PC-9 (cell line): ENCODE results near the gene ELOVL7. TPM values are rescaled to one million over a fixed set of nuclear protein-coding genes. Genes with fewer than 3 reads are reported as not detected.

ENCODE experiments used
- BruUV-seq: library from RNA; stranded (reverse); fragments of 400-500 nt; replicated peaks from 2 replicates; lab custom pipeline; 2021; lab: Mats Ljungman, UMichigan
- CTCF ChIA-PET: fragments of 300-600 bp; sonication (Branson Sonifier 250); formaldehyde crosslinking; loops from one replicate; lab custom pipeline; 2022; ENCODE audit warnings: antibody characterized with exemption; lab: Charles Lee
- POLR2A ChIA-PET: fragments of 300-600 bp; sonication (Branson Sonifier 250); formaldehyde crosslinking; loops from one replicate; lab custom pipeline; 2022; ENCODE audit warnings: antibody characterized with exemption; ENCODE audit not compliant: unreplicated experiment; lab: Charles Lee
- DNase-seq, 2 experiments: peaks; one replicate each; pipeline versions ENCODE4 v3.0.0 to v3.0.0-alpha.2; 2015 to 2022; ENCODE audit warnings: mixed read lengths in 1 of 2
- H2AFZ ChIP-seq: fragments of 200-600 bp; sonication (generic); 2 replicates; pipeline ENCODE4 v1.8.1; 2017; ENCODE audit warnings: antibody characterized with exemption
- H3F3A ChIP-seq: fragments of 200-600 bp; sonication (generic); 2 replicates; pipeline ENCODE4 v1.8.1; 2017; ENCODE audit warnings: antibody characterized with exemption, mild to moderate bottlenecking, low read depth; ENCODE audit not compliant: insufficient read depth
- H3K27ac ChIP-seq: fragments of 200-600 bp; sonication (generic); 2 replicates; pipeline ENCODE4 v1.6.1; 2016; ENCODE audit warnings: mixed run types
- H3K27me3 ChIP-seq: fragments of 200-600 bp; sonication (generic); 2 replicates; pipeline ENCODE4 v1.6.1; 2016; ENCODE audit warnings: low read depth, mixed run types; ENCODE audit not compliant: insufficient read depth
- H3K36me3 ChIP-seq: fragments of 200-600 bp; sonication (generic); 2 replicates; pipeline ENCODE4 v1.6.1; 2016; ENCODE audit warnings: low read depth, mixed run types
- H3K4me1 ChIP-seq: fragments of 200-600 bp; sonication (generic); replicated peaks from 2 replicates; pipeline ENCODE4 v1.6.1; 2016; ENCODE audit warnings: mixed run types; ENCODE audit not compliant: insufficient read depth
- H3K4me2 ChIP-seq: fragments of 200-600 bp; sonication (generic); 2 replicates; pipeline ENCODE4 v1.6.1; 2017; ENCODE audit warnings: mixed run types
- H3K4me3 ChIP-seq: fragments of 200-600 bp; sonication (generic); 2 replicates; pipeline ENCODE4 v1.6.1; 2016; ENCODE audit warnings: mixed run types
- H3K79me2 ChIP-seq: fragments of 200-600 bp; sonication (generic); 2 replicates; pipeline ENCODE4 v1.6.1; 2017; ENCODE audit warnings: low read depth, mixed run types
- H3K9me2 ChIP-seq: fragments of 200-600 bp; sonication (generic); 2 replicates; pipeline ENCODE4 v1.8.1; 2017; ENCODE audit warnings: mild to moderate bottlenecking; ENCODE audit not compliant: insufficient read depth
- H3K9me3 ChIP-seq: fragments of 200-600 bp; sonication (generic); 2 replicates; pipeline ENCODE4 v1.8.1; 2016; ENCODE audit warnings: low read depth; ENCODE audit not compliant: insufficient read depth
- H4K20me1 ChIP-seq: fragments of 200-600 bp; sonication (generic); 2 replicates; pipeline ENCODE4 v1.8.1; 2017; ENCODE audit not compliant: insufficient read depth
- CTCF ChIP-seq: fragments of 200-600 bp; sonication (generic); conservative IDR thresholded peaks from 2 replicates; pipeline ENCODE4 v1.6.1; 2017; ENCODE audit warnings: mixed run types, antibody characterized with exemption, mild to moderate bottlenecking, moderate library complexity
- EZH2 ChIP-seq: fragments of 200-600 bp; sonication (generic); IDR thresholded peaks from 2 replicates; pipeline ENCODE4 v1.8.0; 2017; ENCODE audit warnings: antibody characterized with exemption, low read depth
- intact Hi-C: fragments of 100-400 bp; cut with micrococcal nuclease; formaldehyde crosslinking; loops from one replicate; pipeline ENCODE4 v1.10.0; 2022; ENCODE audit not compliant: unreplicated experiment
- total RNA-seq: library from RNA; stranded (reverse); gene quantifications from 2 replicates; pipeline ENCODE4 v1.2.3, GENCODE V29; 2021

ELOVL7 gene
- total RNA-seq, 1 experiment from 2014 or later, result 24.3 TPM

- H3K4me1 ChIP-seq, result 0 out of 2 replicates have a peak, but pooled peaks cover 6% of the 10 kb centered on the region
Observed at GRCh38 chr5:60852317-60852716, 8.2 kb upstream of the ELOVL7 start.

GRCh38 chr5:60851626-60852025, 7.6 kb upstream of the ELOVL7 start:
- H2AFZ ChIP-seq, result no peak overlapping the region
- H3K4me3 ChIP-seq, result no peak overlapping the region
- no peaks in the 10 kb centered on the region for H4K20me1 ChIP-seq
- no peak for TF ChIP-seq CTCF
- TF ChIP-seq EZH2, result no peak
- no peaks in the 10 kb centered on the region for H3K9me2 ChIP-seq
- H3F3A ChIP-seq, result no peaks in the 10 kb centered on the region
- POLR2A ChIA-PET, result interaction anchor here (0.6 kb wide), 1 partner anchor 1552 kb away, joined by 3 read pairs; the partner anchor contains the start of gene DIMT1
- no peaks in the 10 kb centered on the region for H3K27me3 ChIP-seq
- BruUV-seq, result no TSS peak
- H3K9me3 ChIP-seq, result no peaks in the 10 kb centered on the region
- CTCF ChIA-PET, result no interaction called here
- 0 out of 2 replicates have a peak, but pooled peaks cover 7% of the 10 kb centered on the region for H3K4me1 ChIP-seq
- H3K36me3 ChIP-seq, result no peaks in the 10 kb centered on the region
- no peak overlapping the region for H3K4me2 ChIP-seq
- no peaks in the 10 kb centered on the region for H3K79me2 ChIP-seq
- intact Hi-C loops, result no loop called here
- no peak overlapping the region for H3K27ac ChIP-seq
- DNase-seq, result no peak

More at GRCh38 chr5:60852317-60852716, 8.2 kb upstream of the ELOVL7 start:
- TF ChIP-seq CTCF (no peak), EZH2 (no peak)
- CTCF ChIA-PET, result no interaction called here
- no TSS peak for BruUV-seq
- H3K9me2 ChIP-seq, result no peaks in the 10 kb centered on the region
- H3K4me3 ChIP-seq, result no peak overlapping the region
- no peaks in the 10 kb centered on the region for H3F3A ChIP-seq
- H3K4me2 ChIP-seq, result no peak overlapping the region
- no peaks in the 10 kb centered on the region for H4K20me1 ChIP-seq
- no peak overlapping the region for H2AFZ ChIP-seq
- H3K79me2 ChIP-seq, result no peaks in the 10 kb centered on the region
- no peak overlapping the region for H3K27ac ChIP-seq
- intact Hi-C loops, result no loop called here
- H3K27me3 ChIP-seq, result no peaks in the 10 kb centered on the region
- POLR2A ChIA-PET, result interaction anchor here (0.6 kb wide), 1 partner anchor 1551 kb away, joined by 3 read pairs; the partner anchor contains the start of gene DIMT1
- no peaks in the 10 kb centered on the region for H3K36me3 ChIP-seq
- no peaks in the 10 kb centered on the region for H3K9me3 ChIP-seq
- DNase-seq, result no peak

GRCh38 chr5:60846298-60846697, 2.2 kb upstream of the ELOVL7 start:
- Histone ChIP-seq H3K4me1 (peaks cover 17% of the 10 kb centered on the region), H3K36me3 (no peaks in the 10 kb centered on the region), H3K9me3 (no peaks in the 10 kb centered on the region), H3F3A (no peaks in the 10 kb centered on the region), H3K4me3 (no peak overlapping the region), H3K27me3 (no peaks in the 10 kb centered on the region), H2AFZ (no peak overlapping the region), H3K9me2 (no peaks in the 10 kb centered on the region), H3K27ac (no peak overlapping the region), H3K79me2 (no peaks in the 10 kb centered on the region; the same call in 1 of the 2 replicates), H3K4me2 (no peak overlapping the region), H4K20me1 (no peaks in the 10 kb centered on the region)
- ChIA-PET CTCF (no interaction called here), POLR2A (no interaction called here)
- no peak for TF ChIP-seq EZH2
- no peak for TF ChIP-seq CTCF
- intact Hi-C loops, result no loop called here
- DNase-seq, result no peak
- no TSS peak for BruUV-seq
